Breast epithelium (tissue), 4 donors: Measurements from ENCODE around the gene RGS12. TPM values are rescaled to one million over a fixed set of nuclear protein-coding genes. Genes with fewer than 3 reads are reported as not detected.
A peak's percentile ranks its signal among the peaks of the same experiment; 100 is the strongest.

Source experiments
- DNase-seq, 2 donors: peaks; one replicate each; pipeline ENCODE4 v3.0.0-alpha.2; 2019; ENCODE audit warnings: low spot score in 2 of 2
- H3K27ac ChIP-seq, 2 donors: fragments of 200-600 bp; sonication (generic) in 1 of 2; one replicate each; pipeline ENCODE4 v1.5.1; 2016 to 2019; ENCODE audit warnings: mild to moderate bottlenecking in 1 of 2
- H3K27me3 ChIP-seq, 2 donors: fragments of 200-600 bp; sonication (generic) in 1 of 2; one replicate each; pipeline versions ENCODE4 v1.5.1 to v1.6.0; 2017 to 2019; ENCODE audit warnings: control low read depth in 1 of 2, mild to moderate bottlenecking in 1 of 2
- H3K36me3 ChIP-seq: fragments of 200-600 bp; one replicate; pipeline ENCODE4 v1.5.1; 2019
- H3K4me1 ChIP-seq, 2 donors: fragments of 200-600 bp; sonication (generic); one replicate each; pipeline ENCODE4 v1.5.1; 2016 to 2019; ENCODE audit warnings: control low read depth in 1 of 2
- H3K4me3 ChIP-seq, 3 donors: fragments of 200-600 bp; sonication (generic); 1 replicate in 2 of 3; 2 replicates in 1 of 3; pipeline ENCODE4 v1.5.1; 2016 to 2019; ENCODE audit warnings: mild to moderate bottlenecking in 3 of 3, moderate library complexity in 2 of 3
- H3K9me3 ChIP-seq, 2 donors: fragments of 200-600 bp; sonication (generic) in 1 of 2; one replicate each; pipeline ENCODE4 v1.5.1; 2016 to 2019; ENCODE audit warnings: control low read depth in 1 of 2
- POLR2A ChIP-seq: fragments of 450-650 bp; IDR thresholded peaks from one replicate; pipeline ENCODE4 v1.6.1; 2016; ENCODE audit warnings: antibody characterized with exemption, mild to moderate bottlenecking, moderate library complexity
- POLR2AphosphoS5 ChIP-seq, 3 donors: sonication (generic); formaldehyde crosslinking; IDR thresholded peaks; one replicate each; pipeline ENCODE4 v1.6.1; 2017; ENCODE audit warnings: antibody characterized with exemption in 3 of 3
- intact Hi-C: fragments of 100-400 bp; cut with DNase I; formaldehyde crosslinking; loops from one replicate; pipeline ENCODE4 v1.15.1; 2023; ENCODE audit warnings: low total_unique reads
- total RNA-seq, 3 donors: library from RNA; depleted of rRNA; stranded (reverse); fragments of >200 nt; gene quantifications; one replicate each; pipeline ENCODE4 v1.1.0, GENCODE V29; 2016
- TF ChIP-seq, protein P1 (sequence below), 3 donors: fragments of 450-650 bp; IDR thresholded peaks; one replicate each; pipeline ENCODE4 v1.5.1; 2016 to 2017; ENCODE audit warnings: antibody characterized with exemption in 3 of 3, mild to moderate bottlenecking in 3 of 3, moderate library complexity in 3 of 3

RGS12 gene
- total RNA-seq, 3 donors from 2014 or later = 24.3 to 94.5 (median 29.9) TPM

DNA sequence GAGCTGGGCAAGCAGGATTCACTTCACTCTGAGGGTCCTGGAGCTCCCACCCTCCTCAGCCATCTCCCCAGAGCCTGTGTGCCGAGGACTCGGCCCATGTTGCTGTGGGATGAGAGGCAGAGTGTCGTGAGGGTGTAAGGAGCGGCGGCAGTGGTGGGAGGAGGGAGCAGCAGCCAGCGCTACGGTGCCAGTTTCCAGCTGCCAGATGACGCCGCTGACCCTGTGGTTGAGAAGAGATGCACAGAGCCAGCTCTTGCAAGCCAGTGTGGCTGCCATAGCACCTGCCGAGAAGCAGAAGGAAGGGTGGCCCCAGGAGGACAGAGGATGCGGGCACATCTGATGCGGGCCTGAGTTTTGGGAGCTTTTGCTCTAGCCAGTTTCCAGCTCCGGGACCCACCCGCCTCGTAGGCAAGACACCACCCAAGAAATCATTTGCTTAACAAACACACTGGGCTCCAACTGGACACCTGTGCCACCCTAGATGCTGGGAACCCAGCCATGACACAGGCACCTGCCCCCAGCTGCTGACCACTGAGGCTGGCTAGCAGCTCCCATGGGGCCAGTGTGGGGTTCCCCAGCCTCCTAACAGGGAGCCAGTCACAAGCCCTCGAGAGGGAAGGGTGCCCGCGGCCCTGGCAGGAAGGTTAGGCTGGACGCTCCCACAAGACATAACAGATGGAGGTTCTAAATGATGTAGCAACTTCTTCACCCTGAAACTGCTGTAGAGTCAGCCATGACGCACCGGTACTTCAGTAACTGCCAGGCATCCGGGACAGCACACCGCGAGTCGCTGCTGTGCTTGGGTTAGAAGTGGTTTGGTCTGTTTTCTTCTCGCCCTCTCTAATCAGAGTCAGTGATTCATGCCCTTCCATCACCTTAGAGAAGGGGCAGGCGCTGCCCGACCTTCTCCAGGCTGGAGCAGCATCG, 35.0 kb upstream of the RGS12 start:
- H3K36me3 ChIP-seq = no peaks in the 10 kb centered on the region
- no peak overlapping the region for H3K27ac ChIP-seq
- no peaks in the 10 kb centered on the region for H3K4me1 ChIP-seq
- no peak overlapping the region for H3K4me3 ChIP-seq
- intact Hi-C loops = no loop called here
- no peaks in the 10 kb centered on the region for H3K27me3 ChIP-seq
- H3K9me3 ChIP-seq = no peaks in the 10 kb centered on the region
- TF ChIP-seq, protein P1, sequence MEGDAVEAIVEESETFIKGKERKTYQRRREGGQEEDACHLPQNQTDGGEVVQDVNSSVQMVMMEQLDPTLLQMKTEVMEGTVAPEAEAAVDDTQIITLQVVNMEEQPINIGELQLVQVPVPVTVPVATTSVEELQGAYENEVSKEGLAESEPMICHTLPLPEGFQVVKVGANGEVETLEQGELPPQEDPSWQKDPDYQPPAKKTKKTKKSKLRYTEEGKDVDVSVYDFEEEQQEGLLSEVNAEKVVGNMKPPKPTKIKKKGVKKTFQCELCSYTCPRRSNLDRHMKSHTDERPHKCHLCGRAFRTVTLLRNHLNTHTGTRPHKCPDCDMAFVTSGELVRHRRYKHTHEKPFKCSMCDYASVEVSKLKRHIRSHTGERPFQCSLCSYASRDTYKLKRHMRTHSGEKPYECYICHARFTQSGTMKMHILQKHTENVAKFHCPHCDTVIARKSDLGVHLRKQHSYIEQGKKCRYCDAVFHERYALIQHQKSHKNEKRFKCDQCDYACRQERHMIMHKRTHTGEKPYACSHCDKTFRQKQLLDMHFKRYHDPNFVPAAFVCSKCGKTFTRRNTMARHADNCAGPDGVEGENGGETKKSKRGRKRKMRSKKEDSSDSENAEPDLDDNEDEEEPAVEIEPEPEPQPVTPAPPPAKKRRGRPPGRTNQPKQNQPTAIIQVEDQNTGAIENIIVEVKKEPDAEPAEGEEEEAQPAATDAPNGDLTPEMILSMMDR (IDR thresholded peaks at IDR 0.05) = no peak
- TF ChIP-seq POLR2A = no peak
- TF ChIP-seq POLR2AphosphoS5 (IDR thresholded peaks at IDR 0.05) = no peak
- DNase-seq = peak in 1 of 2 donors; percentile 28

DNA sequence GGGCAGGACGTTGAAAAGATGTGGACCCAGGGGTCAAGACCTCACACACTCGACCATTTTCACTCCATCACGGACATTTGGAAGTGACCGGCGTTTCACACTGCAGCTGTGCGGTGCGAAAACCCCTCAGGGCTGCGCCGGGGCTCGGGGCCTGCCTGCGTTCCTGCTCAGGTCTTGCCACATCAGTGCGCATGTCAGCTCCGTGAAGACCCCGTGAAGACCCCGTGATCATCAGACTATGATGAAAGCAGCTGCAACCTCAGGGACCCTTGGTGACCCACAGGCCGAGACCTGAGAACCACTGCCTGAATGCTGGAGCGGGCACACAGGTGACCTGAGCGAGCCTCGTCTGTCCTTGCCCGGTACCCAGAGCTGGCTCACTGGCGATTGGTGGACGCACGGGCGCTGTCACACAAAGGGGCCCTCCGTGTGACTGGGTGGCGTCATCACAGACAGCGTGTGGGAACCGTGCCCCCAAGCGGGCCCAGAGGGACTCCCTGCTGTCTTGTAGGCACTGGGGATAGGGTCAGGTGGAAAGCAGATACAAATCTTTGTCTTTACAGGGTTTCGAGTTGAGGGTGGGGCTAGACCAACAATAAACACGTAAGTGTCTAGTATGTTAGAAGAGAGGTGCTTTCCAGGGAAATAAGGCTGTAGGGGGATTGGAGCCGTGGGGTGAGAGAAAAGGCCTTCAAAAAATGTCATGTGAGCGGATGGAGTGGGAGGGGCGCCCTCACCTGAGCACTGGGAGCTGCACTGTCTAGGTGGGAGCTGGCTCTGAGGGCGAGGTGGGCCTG, 31.2 kb upstream of the RGS12 start:
- H3K4me1 ChIP-seq = no peaks in the 10 kb centered on the region
- H3K27ac ChIP-seq = no peak overlapping the region
- H3K36me3 ChIP-seq = no peaks in the 10 kb centered on the region
- DNase-seq = peak in 1 of 2 donors; percentile 36
- no peaks in the 10 kb centered on the region for H3K9me3 ChIP-seq
- H3K27me3 ChIP-seq = no peaks in the 10 kb centered on the region
- no peak overlapping the region for H3K4me3 ChIP-seq
- TF ChIP-seq POLR2A = no peak
- TF ChIP-seq, protein P1 (IDR thresholded peaks at IDR 0.05) = no peak
- no peak for TF ChIP-seq POLR2AphosphoS5 (IDR thresholded peaks at IDR 0.05)
- intact Hi-C loops = no loop called here

DNA sequence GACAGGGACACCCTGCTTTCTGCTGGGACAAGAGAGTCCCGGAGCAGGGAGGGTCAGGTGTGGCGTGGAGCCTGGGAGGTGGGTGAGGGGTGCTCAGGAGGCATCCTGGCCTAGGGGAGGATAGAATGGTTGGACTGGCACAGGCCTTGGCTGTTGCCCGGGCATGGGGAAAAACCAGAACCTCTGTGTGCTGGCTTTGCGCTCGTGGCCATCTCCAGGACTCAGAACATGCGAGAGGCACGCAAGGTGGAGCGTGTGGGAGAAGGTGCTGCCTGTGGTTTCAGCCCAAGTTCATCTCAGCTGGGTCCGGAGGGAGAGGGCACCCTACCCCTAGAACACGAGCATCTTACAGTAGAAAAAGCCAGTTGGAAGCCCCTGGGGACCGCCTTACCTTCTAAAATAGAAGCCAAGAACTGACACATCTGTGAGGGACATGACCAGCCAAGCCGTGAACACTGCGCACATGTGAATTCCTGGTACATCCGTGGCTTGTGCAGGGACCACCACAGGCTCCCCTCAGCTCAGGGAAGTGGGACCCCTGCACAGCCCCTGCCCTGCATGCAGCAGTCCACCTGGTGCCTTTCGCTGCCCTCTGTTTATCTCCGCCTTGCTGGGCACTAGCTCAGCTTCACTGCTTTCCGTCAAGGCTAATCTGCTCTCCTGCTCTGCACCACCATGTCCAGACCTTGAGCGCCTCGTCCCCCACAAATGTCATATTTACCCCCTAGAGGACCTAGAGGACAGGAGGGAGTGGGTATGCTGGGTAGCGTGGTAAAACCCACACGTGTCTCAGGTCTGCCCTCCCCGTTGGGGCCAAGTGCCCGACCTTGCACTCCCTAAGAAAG, 30.4 kb upstream of the RGS12 start:
- Histone ChIP-seq H3K9me3 (no peaks in the 10 kb centered on the region), H3K36me3 (no peaks in the 10 kb centered on the region), H3K27me3 (no peaks in the 10 kb centered on the region), H3K27ac (no peak overlapping the region), H3K4me3 (no peak overlapping the region), H3K4me1 (no peaks in the 10 kb centered on the region)
- intact Hi-C loops = no loop called here
- peak in 1 of 2 donors; percentile 39 for DNase-seq
- TF ChIP-seq, protein P1 (IDR thresholded peaks at IDR 0.05) = no peak
- no peak for TF ChIP-seq POLR2AphosphoS5 (IDR thresholded peaks at IDR 0.05)
- TF ChIP-seq POLR2A = no peak

DNA sequence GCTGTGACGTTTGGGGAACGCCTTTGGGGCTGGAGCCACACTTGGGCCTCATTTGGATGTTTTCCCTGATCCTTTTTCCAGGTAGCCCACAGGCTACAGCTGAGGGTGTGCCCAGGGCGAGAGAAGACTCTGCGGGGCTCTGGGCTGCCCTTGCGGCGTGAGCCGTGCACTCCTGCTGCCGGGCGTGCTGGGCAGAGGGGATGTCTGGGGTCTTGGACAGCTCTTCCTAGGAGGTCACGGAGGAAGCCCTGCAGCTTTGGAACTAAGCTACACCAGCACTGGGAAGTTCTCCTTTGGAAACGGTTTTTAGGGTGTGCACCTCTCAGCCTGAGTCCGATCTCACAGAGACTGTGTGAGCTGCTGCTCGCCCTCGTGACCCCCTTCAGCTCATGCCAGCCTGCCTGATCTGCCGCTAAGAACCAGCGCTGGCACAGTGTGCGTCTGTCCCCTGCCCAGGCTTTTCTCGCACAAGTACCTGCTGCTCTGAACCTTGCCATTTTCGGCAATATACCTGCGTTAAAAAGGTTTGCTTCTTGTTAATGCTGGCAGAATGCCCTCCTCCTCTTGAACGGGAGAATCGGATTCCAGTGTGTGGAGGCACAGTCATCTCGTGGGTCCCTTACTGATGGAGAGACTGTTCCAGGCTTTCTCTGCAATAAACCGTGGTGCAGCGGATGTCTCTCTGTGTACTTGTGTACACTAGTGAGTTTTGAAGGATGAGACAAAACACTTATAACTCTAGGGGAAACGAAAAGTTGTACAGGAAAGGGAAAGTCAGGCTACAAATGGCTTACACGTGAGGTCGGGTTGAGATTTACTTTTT, 29.6 kb upstream of the RGS12 start:
- Histone ChIP-seq H3K36me3 (no peaks in the 10 kb centered on the region), H3K27ac (no peak overlapping the region), H3K4me3 (no peak overlapping the region), H3K4me1 (no peaks in the 10 kb centered on the region), H3K27me3 (no peaks in the 10 kb centered on the region), H3K9me3 (no peaks in the 10 kb centered on the region)
- intact Hi-C loops = no loop called here
- peak in 1 of 2 donors; percentile 15 for DNase-seq
- TF ChIP-seq POLR2A = no peak
- no peak for TF ChIP-seq POLR2AphosphoS5 (IDR thresholded peaks at IDR 0.05)
- TF ChIP-seq, protein P1 (IDR thresholded peaks at IDR 0.05) = no peak
